Mesendoderm (in vitro differentiated cells): ENCODE results near the gene MAP3K4.

Experiments
- DNase-seq: peaks from one replicate; pipeline ENCODE4 v3.0.0; 2013
- H2AK5ac ChIP-seq: 2 replicates; pipeline ENCODE4 v1.6.1; 2013; ENCODE audit warnings: low read length, inconsistent platforms
- H2BK120ac ChIP-seq: 2 replicates; pipeline ENCODE4 v1.6.1; 2013; ENCODE audit warnings: low read depth, mild to moderate bottlenecking, low read length, moderate library complexity, mixed read lengths
- H2BK15ac ChIP-seq: replicated peaks from 2 replicates; pipeline ENCODE4 v1.6.1; 2013; ENCODE audit warnings: low read depth, mild to moderate bottlenecking, moderate library complexity
- H2BK5ac ChIP-seq: 2 replicates; pipeline ENCODE4 v1.6.1; 2013; ENCODE audit warnings: low read length, inconsistent platforms
- H3K18ac ChIP-seq: 2 replicates; pipeline ENCODE4 v1.6.1; 2013; ENCODE audit warnings: mild to moderate bottlenecking, low read length, mixed read lengths
- H3K23ac ChIP-seq: one replicate; pipeline ENCODE4 v1.6.1; 2013; ENCODE audit warnings: low read length
- H3K27ac ChIP-seq: 2 replicates; pipeline ENCODE4 v1.5.1; 2013; ENCODE audit warnings: low read depth, mild to moderate bottlenecking, inconsistent platforms, low read length, moderate library complexity
- H3K27me3 ChIP-seq: 2 replicates; pipeline ENCODE4 v1.6.1; 2013; ENCODE audit warnings: low read length, control low read depth, mild to moderate bottlenecking, inconsistent platforms; ENCODE audit not compliant: insufficient read depth, poor library complexity
- H3K36me3 ChIP-seq: 2 replicates; pipeline ENCODE4 v1.6.1; 2013; ENCODE audit warnings: low read length, inconsistent platforms; ENCODE audit not compliant: control insufficient read depth, insufficient read depth
- H3K4ac ChIP-seq: one replicate; pipeline ENCODE4 v1.6.1; 2013; ENCODE audit warnings: low read depth, mild to moderate bottlenecking, low read length, moderate library complexity
- H3K4me1 ChIP-seq: 2 replicates; pipeline ENCODE4 v1.6.1; 2013; ENCODE audit warnings: low read depth, low read length, inconsistent platforms; ENCODE audit not compliant: control insufficient read depth
- H3K4me2 ChIP-seq: 2 replicates; pipeline ENCODE4 v1.6.1; 2013; ENCODE audit warnings: low read length
- H3K4me3 ChIP-seq: 2 replicates; pipeline ENCODE4 v1.5.1; 2013; ENCODE audit warnings: mild to moderate bottlenecking, low read length
- H3K56ac ChIP-seq: one replicate; pipeline ENCODE4 v1.6.1; 2013; ENCODE audit warnings: low read length
- H3K79me1 ChIP-seq: 2 replicates; pipeline ENCODE4 v1.6.1; 2013; ENCODE audit warnings: low read length, inconsistent platforms
- H3K79me2 ChIP-seq: 2 replicates; pipeline ENCODE4 v1.6.1; 2013; ENCODE audit warnings: mild to moderate bottlenecking, low read length; ENCODE audit not compliant: control insufficient read depth, insufficient read depth
- H3K9ac ChIP-seq: 2 replicates; pipeline ENCODE4 v1.6.1; 2013; ENCODE audit warnings: low read length, inconsistent platforms
- H4K5ac ChIP-seq: one replicate; pipeline ENCODE4 v1.6.1; 2013; ENCODE audit warnings: low read length
- H4K8ac ChIP-seq: one replicate; pipeline ENCODE4 v1.6.1; 2013; ENCODE audit warnings: low read depth, mild to moderate bottlenecking, control low read depth, low read length, moderate library complexity
- WGBS: extraction: QIAGEN DNeasy Blood & Tissue Kit; methylation state at CpG from one replicate; pipeline ENCODE4 v1.1.7; 2013; ENCODE audit warnings: low lambda C conversion rate, missing lambda C conversion rate; ENCODE audit not compliant: insufficient coverage; ENCODE audit errors: extremely low coverage; 5-methylcytosine and 5-hydroxymethylcytosine counted together

The MAP3K4 gene

DNA sequence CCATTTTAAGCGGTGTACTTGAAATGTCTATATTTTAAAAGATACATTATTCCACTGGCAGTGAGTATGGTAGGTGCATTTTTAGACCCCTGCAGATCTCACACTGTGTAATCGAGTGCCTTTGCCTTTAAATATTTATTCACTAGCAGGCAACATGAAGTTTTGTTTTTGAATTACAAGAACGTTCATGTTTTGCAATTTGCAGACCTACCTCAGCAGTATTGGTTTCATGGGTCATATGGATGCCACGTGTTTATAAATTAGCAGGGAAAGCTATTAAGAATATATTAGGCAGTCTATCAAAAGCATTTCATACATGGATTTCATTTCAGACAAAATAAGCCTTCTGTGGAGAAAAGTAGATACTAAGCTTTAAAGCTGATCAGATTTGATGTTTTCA, 7.2 kb downstream of the MAP3K4 start:
- no peak overlapping the region for H3K23ac ChIP-seq
- peaks cover 54% of the 10 kb centered on the region for H3K79me2 ChIP-seq
- no peak overlapping the region for H2BK120ac ChIP-seq
- no peak overlapping the region for H2AK5ac ChIP-seq
- DNase-seq, result no peak
- H3K4ac ChIP-seq, result no peak overlapping the region
- H3K27ac ChIP-seq, result no peak overlapping the region
- no peak overlapping the region for H4K5ac ChIP-seq
- peaks cover 2% of the 10 kb centered on the region for H3K4me1 ChIP-seq
- no CpG with 5 or more reads among the region's 4 CpGs for WGBS
- no peak overlapping the region for H3K56ac ChIP-seq
- H4K8ac ChIP-seq, result no peak overlapping the region
- no peak overlapping the region for H3K4me2 ChIP-seq
- no peak overlapping the region for H3K9ac ChIP-seq
- H3K36me3 ChIP-seq, result no peaks in the 10 kb centered on the region
- peaks cover 10% of the 10 kb centered on the region for H3K79me1 ChIP-seq
- no peak overlapping the region for H3K18ac ChIP-seq
- no peaks in the 10 kb centered on the region for H3K27me3 ChIP-seq
- no peak overlapping the region for H2BK15ac ChIP-seq
- H3K4me3 ChIP-seq, result no peak overlapping the region
- H2BK5ac ChIP-seq, result no peak overlapping the region

DNA sequence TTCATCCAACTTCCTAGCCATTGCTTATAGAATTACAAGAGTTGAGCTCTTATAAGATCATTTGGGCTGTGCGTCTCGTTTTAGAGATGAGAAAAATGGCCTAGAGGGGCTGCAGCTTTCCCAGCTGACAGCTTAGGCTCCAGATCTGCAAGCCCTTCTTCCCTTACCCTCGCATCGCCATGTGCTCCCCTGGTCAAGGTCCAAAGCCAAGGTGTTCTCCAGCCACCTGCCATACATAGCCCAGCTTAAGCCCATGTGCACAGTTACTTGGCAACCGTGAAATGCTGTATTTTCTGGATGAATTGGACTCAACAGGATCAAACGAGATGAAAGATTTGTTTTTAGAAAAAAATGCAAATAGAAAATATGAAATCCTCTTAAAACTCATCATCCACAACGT, 7.9 kb downstream of the MAP3K4 start:
- Histone ChIP-seq H3K56ac (no peak overlapping the region), H2BK15ac (no peak overlapping the region), H4K8ac (no peak overlapping the region), H3K36me3 (no peaks in the 10 kb centered on the region), H3K4me3 (no peak overlapping the region), H2BK5ac (no peak overlapping the region), H3K4me1 (peaks cover 2% of the 10 kb centered on the region), H3K79me1 (peaks cover 10% of the 10 kb centered on the region), H3K18ac (no peak overlapping the region), H2AK5ac (no peak overlapping the region), H4K5ac (no peak overlapping the region), H2BK120ac (no peak overlapping the region), H3K23ac (no peak overlapping the region), H3K27me3 (no peaks in the 10 kb centered on the region), H3K27ac (no peak overlapping the region), H3K9ac (no peak overlapping the region), H3K4ac (no peak overlapping the region), H3K4me2 (no peak overlapping the region), H3K79me2 (peaks cover 50% of the 10 kb centered on the region)
- no peak for DNase-seq
- no CpG with 5 or more reads among the region's 7 CpGs for WGBS

DNA sequence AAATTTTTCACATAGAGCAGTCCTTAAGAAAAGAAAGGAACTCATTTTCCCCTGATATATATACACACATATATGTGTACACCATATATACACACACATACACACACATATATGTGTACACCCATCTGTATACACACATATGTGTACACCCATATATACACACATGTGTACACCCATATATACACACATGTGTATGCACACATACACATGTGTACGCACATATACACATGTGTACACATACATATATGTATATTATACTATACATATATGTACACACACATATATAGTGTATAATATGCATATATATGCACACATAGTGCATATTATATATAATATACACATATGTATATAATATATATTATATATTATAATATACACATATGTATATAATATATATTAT, 9.1 kb downstream of the MAP3K4 start:
- Histone ChIP-seq H3K56ac (no peak overlapping the region), H3K79me1 (peaks cover 8% of the 10 kb centered on the region), H3K4me2 (no peak overlapping the region), H3K4ac (no peak overlapping the region), H3K4me3 (no peak overlapping the region), H3K79me2 (peaks cover 45% of the 10 kb centered on the region), H2AK5ac (no peak overlapping the region), H3K23ac (no peak overlapping the region), H3K9ac (no peak overlapping the region), H4K5ac (no peak overlapping the region), H2BK120ac (no peak overlapping the region), H2BK15ac (no peak overlapping the region), H3K4me1 (peaks cover 2% of the 10 kb centered on the region), H3K27ac (no peak overlapping the region), H2BK5ac (no peak overlapping the region), H3K27me3 (no peaks in the 10 kb centered on the region), H3K36me3 (no peaks in the 10 kb centered on the region), H3K18ac (no peak overlapping the region), H4K8ac (no peak overlapping the region)
- no peak for DNase-seq
- no CpG with 5 or more reads among the region's 1 CpG for WGBS

DNA sequence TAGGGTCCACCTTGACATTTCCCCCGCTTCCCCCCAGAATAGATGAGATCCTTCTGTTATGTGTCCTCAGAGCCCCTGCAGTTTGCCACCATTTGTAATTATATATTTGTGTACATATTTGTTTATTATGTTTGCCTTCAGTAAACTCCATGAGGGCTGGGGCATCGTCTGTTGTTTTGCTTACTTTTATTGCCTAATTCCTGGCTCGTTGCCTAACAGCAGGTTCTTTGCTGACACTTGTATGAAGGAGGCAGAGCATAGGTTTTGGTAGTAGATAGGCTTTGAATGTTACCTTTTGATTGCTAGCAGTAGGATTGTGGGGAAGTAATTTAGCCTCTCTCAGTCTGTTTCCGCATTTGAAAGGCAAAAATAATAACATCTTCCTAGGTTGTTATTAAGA, 9.9 kb downstream of the MAP3K4 start:
- Histone ChIP-seq H3K27ac (no peak overlapping the region), H3K4ac (no peak overlapping the region), H2BK15ac (no peak overlapping the region), H3K4me2 (no peak overlapping the region), H3K79me1 (peaks cover 6% of the 10 kb centered on the region), H2AK5ac (no peak overlapping the region), H3K56ac (no peak overlapping the region), H3K36me3 (no peaks in the 10 kb centered on the region), H3K4me3 (no peak overlapping the region), H3K18ac (no peak overlapping the region), H3K27me3 (no peaks in the 10 kb centered on the region), H4K8ac (no peak overlapping the region), H2BK120ac (no peak overlapping the region), H3K79me2 (peaks cover 39% of the 10 kb centered on the region), H3K4me1 (no peaks in the 10 kb centered on the region), H3K9ac (no peak overlapping the region), H3K23ac (no peak overlapping the region), H2BK5ac (no peak overlapping the region), H4K5ac (no peak overlapping the region)
- no peak for DNase-seq
- WGBS, result no CpG with 5 or more reads among the region's 4 CpGs

DNA sequence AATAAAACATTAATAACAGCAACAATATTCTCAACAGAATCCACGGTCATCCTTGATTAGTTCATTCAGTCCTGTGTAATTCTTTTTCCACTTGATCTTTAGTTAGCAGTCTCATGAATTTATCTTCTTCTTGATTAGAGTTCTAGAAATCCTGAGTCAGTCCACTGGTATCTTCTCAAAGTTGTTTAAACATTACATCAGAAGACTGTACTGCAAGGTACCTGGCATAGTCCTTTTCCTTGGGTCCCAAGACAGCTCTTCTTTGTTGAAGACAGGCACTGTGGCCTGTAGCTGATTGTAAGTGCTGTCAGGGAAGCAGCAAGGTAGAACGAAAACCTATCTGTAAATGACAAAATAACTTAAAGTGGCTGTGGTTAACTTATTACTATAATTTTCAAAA, 11.8 kb downstream of the MAP3K4 start:
- H3K4me2 ChIP-seq, result no peak overlapping the region
- DNase-seq, result no peak
- no CpG with 5 or more reads among the region's 2 CpGs for WGBS
- H4K8ac ChIP-seq, result no peak overlapping the region
- no peak overlapping the region for H2BK15ac ChIP-seq
- no peaks in the 10 kb centered on the region for H3K4me1 ChIP-seq
- no peak overlapping the region for H2BK5ac ChIP-seq
- H3K79me1 ChIP-seq, result peaks cover 9% of the 10 kb centered on the region
- H3K18ac ChIP-seq, result no peak overlapping the region
- H3K27me3 ChIP-seq, result no peaks in the 10 kb centered on the region
- H3K9ac ChIP-seq, result no peak overlapping the region
- H3K79me2 ChIP-seq, result peaks cover 33% of the 10 kb centered on the region
- H3K4me3 ChIP-seq, result no peak overlapping the region
- H2AK5ac ChIP-seq, result no peak overlapping the region
- no peak overlapping the region for H3K56ac ChIP-seq
- no peak overlapping the region for H3K23ac ChIP-seq
- H2BK120ac ChIP-seq, result no peak overlapping the region
- H3K4ac ChIP-seq, result no peak overlapping the region
- H3K27ac ChIP-seq, result no peak overlapping the region
- no peaks in the 10 kb centered on the region for H3K36me3 ChIP-seq
- no peak overlapping the region for H4K5ac ChIP-seq

DNA sequence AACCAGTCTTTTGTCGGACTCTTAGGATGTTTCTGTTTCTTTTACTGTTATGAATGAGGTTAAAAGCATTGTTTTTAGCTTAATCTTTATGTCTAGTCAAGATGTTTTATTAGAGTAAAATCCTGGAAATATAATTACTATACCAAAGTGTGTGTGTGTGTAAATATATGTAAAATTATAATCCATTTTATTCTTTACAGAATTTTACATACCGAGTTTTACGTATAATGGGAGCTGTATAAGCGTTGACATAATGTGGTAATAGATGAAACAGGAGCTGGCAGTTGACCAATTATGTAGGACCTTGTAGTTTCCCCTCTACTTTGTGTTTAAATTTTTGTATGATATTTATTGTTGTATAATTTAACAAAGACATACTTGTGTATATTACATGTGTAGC, 16.7 kb downstream of the MAP3K4 start:
- Histone ChIP-seq H3K79me1 (peaks cover 10% of the 10 kb centered on the region), H4K5ac (no peak overlapping the region), H3K23ac (no peak overlapping the region), H3K4me2 (no peak overlapping the region), H3K27me3 (no peaks in the 10 kb centered on the region), H3K36me3 (no peaks in the 10 kb centered on the region), H2BK120ac (no peak overlapping the region), H4K8ac (no peak overlapping the region), H3K27ac (no peak overlapping the region), H3K4me1 (peaks cover 8% of the 10 kb centered on the region), H3K4me3 (no peak overlapping the region), H3K18ac (no peak overlapping the region), H3K56ac (no peak overlapping the region), H3K9ac (no peak overlapping the region), H3K79me2 (peaks cover 19% of the 10 kb centered on the region), H2AK5ac (no peak overlapping the region), H3K4ac (no peak overlapping the region), H2BK5ac (no peak overlapping the region), H2BK15ac (no peak overlapping the region)
- WGBS, result no CpG with 5 or more reads among the region's 4 CpGs
- DNase-seq, result no peak
